ENCODE results near the gene CSNK1E. TPM values are rescaled to one million over a fixed set of nuclear protein-coding genes. Genes with fewer than 3 reads are reported as not detected.

Gene CSNK1E
- total RNA-seq, 1 donor from 2014 or later, result 176 TPM

DNA sequence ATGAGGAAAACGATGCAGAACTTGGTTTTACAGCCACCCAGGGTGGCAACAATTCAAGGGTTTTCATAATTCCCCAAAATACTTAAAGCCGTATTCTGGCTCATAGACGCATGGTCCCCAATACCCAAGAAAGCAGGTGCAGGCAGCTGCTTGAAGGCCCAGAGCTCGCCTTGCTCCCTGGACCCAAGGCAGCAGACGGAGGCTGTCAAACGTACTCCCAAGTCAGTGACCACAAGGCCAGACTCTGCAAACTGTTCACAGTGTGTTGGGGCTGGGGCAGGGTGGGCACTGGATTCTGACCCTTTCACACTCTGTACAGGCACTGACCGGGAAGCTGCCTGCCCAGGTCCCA is 65.9 kb downstream of the CSNK1E start:
- no peak for DNase-seq (ENCODE audit: extremely low spot score, unreplicated experiment)
- Mint-ChIP-seq H3K4me1 (ENCODE audit: unreplicated experiment) (peaks cover 4% of the 10 kb centered on the region), H3K27ac (ENCODE audit: unreplicated experiment) (no peak overlapping the region), H3K4me3 (ENCODE audit: unreplicated experiment) (no peak overlapping the region), H3K36me3 (ENCODE audit: unreplicated experiment) (peaks cover 20% of the 10 kb centered on the region), H3K9me3 (ENCODE audit: unreplicated experiment) (no peaks in the 10 kb centered on the region), H3K27me3 (ENCODE audit: unreplicated experiment) (no peaks in the 10 kb centered on the region)
- TF ChIP-seq, protein P1, sequence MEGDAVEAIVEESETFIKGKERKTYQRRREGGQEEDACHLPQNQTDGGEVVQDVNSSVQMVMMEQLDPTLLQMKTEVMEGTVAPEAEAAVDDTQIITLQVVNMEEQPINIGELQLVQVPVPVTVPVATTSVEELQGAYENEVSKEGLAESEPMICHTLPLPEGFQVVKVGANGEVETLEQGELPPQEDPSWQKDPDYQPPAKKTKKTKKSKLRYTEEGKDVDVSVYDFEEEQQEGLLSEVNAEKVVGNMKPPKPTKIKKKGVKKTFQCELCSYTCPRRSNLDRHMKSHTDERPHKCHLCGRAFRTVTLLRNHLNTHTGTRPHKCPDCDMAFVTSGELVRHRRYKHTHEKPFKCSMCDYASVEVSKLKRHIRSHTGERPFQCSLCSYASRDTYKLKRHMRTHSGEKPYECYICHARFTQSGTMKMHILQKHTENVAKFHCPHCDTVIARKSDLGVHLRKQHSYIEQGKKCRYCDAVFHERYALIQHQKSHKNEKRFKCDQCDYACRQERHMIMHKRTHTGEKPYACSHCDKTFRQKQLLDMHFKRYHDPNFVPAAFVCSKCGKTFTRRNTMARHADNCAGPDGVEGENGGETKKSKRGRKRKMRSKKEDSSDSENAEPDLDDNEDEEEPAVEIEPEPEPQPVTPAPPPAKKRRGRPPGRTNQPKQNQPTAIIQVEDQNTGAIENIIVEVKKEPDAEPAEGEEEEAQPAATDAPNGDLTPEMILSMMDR (IDR thresholded peaks at IDR 0.05), result no peak

DNA sequence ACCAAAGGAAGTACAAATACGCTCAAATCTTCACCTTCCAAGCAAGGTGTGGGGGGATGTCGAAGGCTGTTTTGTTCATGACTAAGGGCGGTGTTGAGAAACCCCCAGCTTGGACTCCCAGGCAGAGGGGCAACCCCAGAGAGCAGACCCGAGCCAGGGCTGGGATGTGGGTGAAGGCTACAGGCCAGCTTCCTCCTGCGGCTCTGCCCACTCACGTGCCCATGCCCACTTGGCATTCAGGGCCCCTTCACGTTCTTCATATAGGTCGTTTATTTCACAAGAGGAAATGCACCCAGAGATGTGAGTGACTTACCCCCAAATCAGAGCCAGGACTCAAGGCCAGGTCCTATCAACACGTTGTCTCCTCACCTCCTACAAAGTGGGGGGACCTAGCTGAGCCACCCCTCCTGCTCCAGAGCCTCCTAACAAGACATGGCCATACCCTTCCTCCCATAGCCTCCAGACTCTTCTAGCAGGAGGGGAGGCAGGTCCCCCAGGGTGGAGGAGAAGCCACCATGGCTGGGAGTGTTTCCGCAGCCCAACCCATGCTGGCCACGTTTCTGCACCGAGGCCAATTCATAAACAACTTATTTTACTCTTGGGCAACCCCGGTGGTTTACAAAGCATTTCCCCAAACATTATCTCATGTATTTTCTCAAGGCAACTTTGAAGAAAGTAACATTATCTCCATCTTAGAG is 66.4 kb downstream of the CSNK1E start:
- Mint-ChIP-seq H3K36me3 (ENCODE audit: unreplicated experiment) (peaks cover 20% of the 10 kb centered on the region), H3K4me1 (ENCODE audit: unreplicated experiment) (peaks cover 3% of the 10 kb centered on the region), H3K9me3 (ENCODE audit: unreplicated experiment) (no peaks in the 10 kb centered on the region), H3K4me3 (ENCODE audit: unreplicated experiment) (no peak overlapping the region), H3K27ac (ENCODE audit: unreplicated experiment) (no peak overlapping the region), H3K27me3 (ENCODE audit: unreplicated experiment) (no peaks in the 10 kb centered on the region)
- TF ChIP-seq, protein P1 (IDR thresholded peaks at IDR 0.05), result no peak
- DNase-seq (ENCODE audit: extremely low spot score, unreplicated experiment), result no peak

- Mint-ChIP-seq H3K4me3 (ENCODE audit: unreplicated experiment) (no peak overlapping the region), H3K27ac (ENCODE audit: unreplicated experiment) (no peak overlapping the region), H3K9me3 (ENCODE audit: unreplicated experiment) (no peaks in the 10 kb centered on the region), H3K27me3 (ENCODE audit: unreplicated experiment) (no peaks in the 10 kb centered on the region), H3K4me1 (ENCODE audit: unreplicated experiment) (no peaks in the 10 kb centered on the region), H3K36me3 (ENCODE audit: unreplicated experiment) (peaks cover 20% of the 10 kb centered on the region)
- TF ChIP-seq, protein P1 (IDR thresholded peaks at IDR 0.05), result no peak
- no peak for DNase-seq (ENCODE audit: extremely low spot score, unreplicated experiment)
These were observed 67.2 kb downstream of the CSNK1E start for GRCh38 chr22:38249803-38250642.

DNA sequence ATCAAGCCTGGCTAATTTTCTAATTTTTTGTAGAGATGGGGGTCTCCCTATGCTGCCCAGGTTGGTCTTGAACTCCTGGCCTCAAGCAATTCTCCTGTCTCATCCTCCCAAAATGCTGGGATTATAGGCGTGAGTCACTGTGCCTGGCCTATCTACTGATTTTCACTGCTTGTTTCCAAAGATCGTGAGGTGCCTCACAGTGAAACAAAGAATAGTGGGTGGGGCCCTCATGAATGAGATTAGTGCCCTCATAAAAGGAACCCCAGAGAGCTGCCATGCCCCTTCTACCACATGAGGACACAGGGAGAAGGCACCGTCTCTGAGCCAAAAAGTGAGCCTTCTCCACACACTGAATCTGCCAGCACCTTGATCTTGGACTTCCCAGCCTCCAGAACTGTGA is 67.9 kb downstream of the CSNK1E start:
- Mint-ChIP-seq H3K27ac (ENCODE audit: unreplicated experiment) (no peak overlapping the region), H3K4me1 (ENCODE audit: unreplicated experiment) (no peaks in the 10 kb centered on the region), H3K9me3 (ENCODE audit: unreplicated experiment) (no peaks in the 10 kb centered on the region), H3K4me3 (ENCODE audit: unreplicated experiment) (no peak overlapping the region), H3K36me3 (ENCODE audit: unreplicated experiment) (peaks cover 20% of the 10 kb centered on the region), H3K27me3 (ENCODE audit: unreplicated experiment) (no peaks in the 10 kb centered on the region)
- TF ChIP-seq, protein P1 (IDR thresholded peaks at IDR 0.05), result no peak
- DNase-seq (ENCODE audit: extremely low spot score, unreplicated experiment), result no peak

DNA sequence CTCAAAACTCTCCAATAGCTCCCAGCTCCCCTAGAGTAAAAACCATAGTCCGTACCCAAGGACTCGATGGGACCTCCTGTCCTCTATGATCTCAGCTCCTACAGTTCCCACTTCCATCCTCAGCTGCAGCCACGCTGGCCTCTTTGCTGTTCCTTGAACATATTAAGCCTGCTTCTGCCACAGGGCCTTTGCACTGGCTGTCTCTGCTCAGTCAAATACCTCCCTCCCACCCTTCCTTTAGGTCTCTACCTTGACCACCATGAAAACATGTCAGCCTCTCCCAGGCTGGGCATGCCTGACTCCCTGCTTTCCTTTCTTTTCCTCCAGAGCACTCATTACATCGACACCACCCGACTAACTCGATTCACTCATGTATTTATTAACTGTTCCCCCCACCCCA is 69.0 kb downstream of the CSNK1E start:
- peaks cover 20% of the 10 kb centered on the region for H3K36me3 Mint-ChIP-seq (ENCODE audit: unreplicated experiment)
- H3K27me3 Mint-ChIP-seq (ENCODE audit: unreplicated experiment), result no peaks in the 10 kb centered on the region
- TF ChIP-seq, protein P1 (IDR thresholded peaks at IDR 0.05), result no peak
- no peaks in the 10 kb centered on the region for H3K9me3 Mint-ChIP-seq (ENCODE audit: unreplicated experiment)
- DNase-seq (ENCODE audit: extremely low spot score, unreplicated experiment), result no peak
- H3K27ac Mint-ChIP-seq (ENCODE audit: unreplicated experiment), result peak overlapping the region; percentile 48
- no peak overlapping the region for H3K4me3 Mint-ChIP-seq (ENCODE audit: unreplicated experiment)
- H3K4me1 Mint-ChIP-seq (ENCODE audit: unreplicated experiment), result peaks cover 10% of the 10 kb centered on the region
